ENCODE measurements around the gene CALN1.

GRCh38 chr7:72278550-72278949 is 133.6 kb downstream of the CALN1 start:
- TF ChIP-seq CTCF (IDR thresholded peaks at IDR 0.05), result no peak
- TF ChIP-seq POLR2A (IDR thresholded peaks at IDR 0.05), result no peak

All from gastroesophageal sphincter (tissue), 3 donors.